ENCODE measurements around the gene TSHZ1. TPM values are rescaled to one million over a fixed set of nuclear protein-coding genes. Genes with fewer than 3 reads are reported as not detected.

TSHZ1 gene
- total RNA-seq, result 10 to 100 TPM; 23.7 to 25.2 TPM

GRCh38 chr18:75210274-75211001 lies at the start of gene TSHZ1:
Gene TSHZ1 (plus strand): TSS chr18:75210797. CDS start chr18:75211877, 1,080 bp downstream.
- H3K4me1 Mint-ChIP-seq, result peaks cover 52% of the 10 kb centered on the region
- POLR2A ChIA-PET, result interaction anchor here (0.6 to 3.2 kb wide), 10 partner anchors 10 to 1319 kb away, joined by 3 to 41 read pairs (median 6); partner anchors contain the start of gene ZNF407
- peaks cover 25% of the 10 kb centered on the region for H3K27me3 Mint-ChIP-seq
- H3K27ac Mint-ChIP-seq, result peak within 1 kb of the TSS; percentile 98
- peak within 1 kb of the TSS; percentile 83 for H3K4me3 Mint-ChIP-seq
- ATAC-seq (ENCODE audit: low read depth), result peak; percentile 43
- no peak for DNase-seq
- peaks cover 10% of the 10 kb centered on the region for H3K36me3 Mint-ChIP-seq
- H3K9me3 Mint-ChIP-seq, result no peaks in the 10 kb centered on the region

GRCh38 chr18:75161256-75162028 lies 49.2 kb upstream of the TSHZ1 start:
- Mint-ChIP-seq H3K4me1 (peaks cover 11% of the 10 kb centered on the region), H3K27ac (peak overlapping the region; percentile 19), H3K36me3 (no peaks in the 10 kb centered on the region), H3K9me3 (no peaks in the 10 kb centered on the region), H3K4me3 (peak overlapping the region; percentile 79), H3K27me3 (peaks cover 4% of the 10 kb centered on the region)
- POLR2A ChIA-PET, result no interaction called here
- ATAC-seq (ENCODE audit: low read depth) (peak; percentile 78), DNase-seq (no peak)

- Mint-ChIP-seq H3K4me1 (peaks cover 11% of the 10 kb centered on the region), H3K27me3 (peaks cover 4% of the 10 kb centered on the region), H3K36me3 (no peaks in the 10 kb centered on the region), H3K27ac (no peak overlapping the region), H3K4me3 (no peak overlapping the region), H3K9me3 (peaks cover 2% of the 10 kb centered on the region)
- POLR2A ChIA-PET, result no interaction called here
- ATAC-seq (ENCODE audit: low read depth) (no peak), DNase-seq (no peak)
Observed at GRCh38 chr18:75162467-75162866, 48.1 kb upstream of the TSHZ1 start.

- ATAC-seq (ENCODE audit: low read depth), result no peak
- H3K4me1 Mint-ChIP-seq, result peaks cover 11% of the 10 kb centered on the region
- POLR2A ChIA-PET, result no interaction called here
- DNase-seq, result no peak
- no peak overlapping the region for H3K4me3 Mint-ChIP-seq
- no peaks in the 10 kb centered on the region for H3K36me3 Mint-ChIP-seq
- peaks cover 4% of the 10 kb centered on the region for H3K27me3 Mint-ChIP-seq
- no peak overlapping the region for H3K27ac Mint-ChIP-seq
- H3K9me3 Mint-ChIP-seq, result peaks cover 2% of the 10 kb centered on the region
Observed at GRCh38 chr18:75162978-75163377, 47.6 kb upstream of the TSHZ1 start.

GRCh38 chr18:75163736-75164135 lies 46.9 kb upstream of the TSHZ1 start:
- Mint-ChIP-seq H3K9me3 (peaks cover 2% of the 10 kb centered on the region), H3K27me3 (peaks cover 6% of the 10 kb centered on the region), H3K4me1 (peaks cover 11% of the 10 kb centered on the region), H3K4me3 (no peak overlapping the region), H3K27ac (no peak overlapping the region), H3K36me3 (no peaks in the 10 kb centered on the region)
- no peak for DNase-seq
- POLR2A ChIA-PET, result no interaction called here
- no peak for ATAC-seq (ENCODE audit: low read depth)

- POLR2A ChIA-PET, result no interaction called here
- H3K4me3 Mint-ChIP-seq, result no peak overlapping the region
- H3K27ac Mint-ChIP-seq, result no peak overlapping the region
- H3K4me1 Mint-ChIP-seq, result peaks cover 11% of the 10 kb centered on the region
- ATAC-seq (ENCODE audit: low read depth), result no peak
- H3K36me3 Mint-ChIP-seq, result no peaks in the 10 kb centered on the region
- DNase-seq, result no peak
- peaks cover 2% of the 10 kb centered on the region for H3K9me3 Mint-ChIP-seq
- peaks cover 7% of the 10 kb centered on the region for H3K27me3 Mint-ChIP-seq
Observed at GRCh38 chr18:75164479-75164878, 46.1 kb upstream of the TSHZ1 start.

GRCh38 chr18:75165926-75166325 lies 44.7 kb upstream of the TSHZ1 start:
- no peak for ATAC-seq (ENCODE audit: low read depth)
- Mint-ChIP-seq H3K27me3 (peaks cover 7% of the 10 kb centered on the region), H3K27ac (no peak overlapping the region), H3K36me3 (no peaks in the 10 kb centered on the region), H3K4me3 (no peak overlapping the region), H3K9me3 (peaks cover 2% of the 10 kb centered on the region), H3K4me1 (peaks cover 10% of the 10 kb centered on the region)
- DNase-seq, result no peak
- POLR2A ChIA-PET, result no interaction called here

- no peaks in the 10 kb centered on the region for H3K36me3 Mint-ChIP-seq
- H3K4me1 Mint-ChIP-seq, result no peaks in the 10 kb centered on the region
- DNase-seq, result no peak
- peaks cover 2% of the 10 kb centered on the region for H3K9me3 Mint-ChIP-seq
- H3K27ac Mint-ChIP-seq, result no peak overlapping the region
- H3K4me3 Mint-ChIP-seq, result no peak overlapping the region
- POLR2A ChIA-PET, result no interaction called here
- ATAC-seq (ENCODE audit: low read depth), result no peak
- H3K27me3 Mint-ChIP-seq, result peaks cover 7% of the 10 kb centered on the region
Observed at GRCh38 chr18:75167137-75167536, 43.5 kb upstream of the TSHZ1 start.

GRCh38 chr18:75167759-75168618 lies 42.6 kb upstream of the TSHZ1 start:
- Mint-ChIP-seq H3K27me3 (peaks cover 7% of the 10 kb centered on the region), H3K9me3 (peaks cover 2% of the 10 kb centered on the region), H3K4me3 (no peak overlapping the region), H3K36me3 (no peaks in the 10 kb centered on the region), H3K27ac (no peak overlapping the region), H3K4me1 (peaks cover 2% of the 10 kb centered on the region)
- DNase-seq (no peak), ATAC-seq (ENCODE audit: low read depth) (no peak)
- POLR2A ChIA-PET, result no interaction called here

- ATAC-seq (ENCODE audit: low read depth), result no peak
- no peak overlapping the region for H3K27ac Mint-ChIP-seq
Observed at GRCh38 chr18:75168619-75169018, 42.0 kb upstream of the TSHZ1 start.

GRCh38 chr18:75169411-75169810 lies 41.2 kb upstream of the TSHZ1 start:
- ATAC-seq (ENCODE audit: low read depth), result no peak
- no peak for DNase-seq
- Mint-ChIP-seq H3K4me3 (no peak overlapping the region), H3K4me1 (peaks cover 7% of the 10 kb centered on the region), H3K27me3 (peaks cover 7% of the 10 kb centered on the region), H3K9me3 (peaks cover 2% of the 10 kb centered on the region), H3K36me3 (no peaks in the 10 kb centered on the region), H3K27ac (no peak overlapping the region)
- POLR2A ChIA-PET, result no interaction called here

More at GRCh38 chr18:75168619-75169018, 42.0 kb upstream of the TSHZ1 start:
- no peak for DNase-seq
- Mint-ChIP-seq H3K9me3 (peaks cover 2% of the 10 kb centered on the region), H3K4me3 (no peak overlapping the region), H3K4me1 (peaks cover 7% of the 10 kb centered on the region), H3K36me3 (no peaks in the 10 kb centered on the region), H3K27me3 (peaks cover 7% of the 10 kb centered on the region)
- POLR2A ChIA-PET, result no interaction called here

- Mint-ChIP-seq H3K9me3 (peaks cover 2% of the 10 kb centered on the region), H3K4me3 (no peak overlapping the region), H3K36me3 (no peaks in the 10 kb centered on the region), H3K27ac (no peak overlapping the region), H3K27me3 (peaks cover 7% of the 10 kb centered on the region), H3K4me1 (peaks cover 7% of the 10 kb centered on the region)
- no peak for ATAC-seq (ENCODE audit: low read depth)
- POLR2A ChIA-PET, result no interaction called here
- no peak for DNase-seq
Observed at GRCh38 chr18:75170022-75170789, 40.4 kb upstream of the TSHZ1 start.

- Mint-ChIP-seq H3K4me1 (peaks cover 7% of the 10 kb centered on the region), H3K9me3 (peaks cover 2% of the 10 kb centered on the region), H3K27ac (no peak overlapping the region), H3K4me3 (no peak overlapping the region), H3K27me3 (peaks cover 7% of the 10 kb centered on the region), H3K36me3 (no peaks in the 10 kb centered on the region)
- ATAC-seq (ENCODE audit: low read depth), result no peak
- no peak for DNase-seq
- POLR2A ChIA-PET, result no interaction called here
Observed at GRCh38 chr18:75170916-75171315, 39.7 kb upstream of the TSHZ1 start.
